Effector CD4-positive, alpha-beta T cell (primary cell): ENCODE data around the gene WIZ.

Experiments used
- DNase-seq: peaks from one replicate; pipeline ENCODE4 v3.0.0-alpha.2; 2020

The WIZ gene

DNA sequence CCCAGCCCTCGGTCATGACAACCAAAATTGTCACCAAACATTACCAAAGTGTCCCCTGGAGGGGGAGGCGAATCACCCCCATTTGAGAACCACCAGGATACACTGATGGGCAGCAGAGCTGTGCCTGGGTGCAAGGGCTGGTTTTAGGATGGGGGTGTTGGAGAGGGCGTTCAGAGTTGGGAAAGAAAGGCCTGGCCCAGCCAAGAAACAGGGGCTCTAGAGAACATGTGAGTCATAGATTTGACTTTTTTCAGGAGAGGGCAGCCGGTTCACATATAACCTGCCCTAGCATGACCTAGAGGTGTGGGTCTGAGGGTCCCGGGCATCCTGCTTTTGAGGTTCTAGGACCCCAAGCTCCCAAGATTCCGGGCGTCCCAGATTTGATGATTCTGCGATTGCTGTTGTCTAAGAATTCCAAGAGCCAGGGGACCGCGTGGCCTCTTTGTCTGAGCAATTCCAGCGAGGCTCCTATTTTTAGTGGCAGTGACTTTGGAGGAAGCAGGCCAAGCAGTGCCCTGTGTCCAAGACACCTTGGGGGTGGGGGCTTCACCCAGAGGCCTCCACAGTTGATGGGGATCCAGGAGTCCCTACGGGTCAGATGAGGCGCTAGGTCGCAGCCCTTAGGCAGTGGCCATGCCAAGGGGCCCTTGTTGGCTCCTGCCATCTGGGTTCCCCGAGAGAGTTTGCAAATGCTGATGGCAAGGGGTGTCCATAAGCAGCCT lies 5.1 kb downstream of the WIZ start:
- DNase-seq = no peak

DNA sequence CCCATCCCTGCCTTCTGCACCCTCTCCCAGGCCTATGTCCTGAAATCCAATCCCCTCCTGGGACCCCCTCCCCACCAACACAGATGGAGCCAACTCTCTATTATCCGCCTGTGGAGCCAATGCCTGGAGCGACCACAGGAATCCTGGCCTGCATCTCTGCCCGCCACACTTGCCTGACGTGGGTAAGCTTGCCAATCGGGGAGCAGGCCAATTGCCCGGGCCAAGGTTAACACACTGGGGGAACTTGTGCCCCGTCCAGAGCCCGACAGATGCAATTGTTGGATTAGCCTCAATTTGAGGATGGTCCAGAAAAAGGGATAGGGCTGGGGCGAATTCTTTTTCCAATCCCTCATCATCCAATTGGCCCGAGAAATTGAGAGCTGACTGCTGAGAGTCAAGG lies 5.9 kb downstream of the WIZ start:
- no peak for DNase-seq

DNA sequence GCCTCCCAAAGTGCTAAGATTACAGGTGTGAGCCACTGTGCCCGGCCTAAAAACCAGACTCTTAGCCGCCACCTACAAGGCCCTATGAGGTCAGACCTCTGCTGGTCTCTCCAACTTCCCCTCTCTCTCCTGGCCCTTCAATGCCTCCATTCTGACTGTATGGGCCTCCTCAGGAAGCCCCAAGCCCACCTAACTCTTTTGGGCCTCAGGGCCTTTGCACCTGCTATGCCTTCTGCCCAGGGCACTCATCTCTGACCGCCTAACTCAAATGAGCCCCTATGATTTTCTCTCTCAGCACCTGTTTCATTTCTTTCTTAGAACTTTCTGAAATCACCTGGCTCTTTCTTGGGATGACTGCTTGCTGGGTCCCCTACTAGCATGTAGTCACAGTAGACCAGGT lies 6.4 kb downstream of the WIZ start:
- DNase-seq = no peak

DNA sequence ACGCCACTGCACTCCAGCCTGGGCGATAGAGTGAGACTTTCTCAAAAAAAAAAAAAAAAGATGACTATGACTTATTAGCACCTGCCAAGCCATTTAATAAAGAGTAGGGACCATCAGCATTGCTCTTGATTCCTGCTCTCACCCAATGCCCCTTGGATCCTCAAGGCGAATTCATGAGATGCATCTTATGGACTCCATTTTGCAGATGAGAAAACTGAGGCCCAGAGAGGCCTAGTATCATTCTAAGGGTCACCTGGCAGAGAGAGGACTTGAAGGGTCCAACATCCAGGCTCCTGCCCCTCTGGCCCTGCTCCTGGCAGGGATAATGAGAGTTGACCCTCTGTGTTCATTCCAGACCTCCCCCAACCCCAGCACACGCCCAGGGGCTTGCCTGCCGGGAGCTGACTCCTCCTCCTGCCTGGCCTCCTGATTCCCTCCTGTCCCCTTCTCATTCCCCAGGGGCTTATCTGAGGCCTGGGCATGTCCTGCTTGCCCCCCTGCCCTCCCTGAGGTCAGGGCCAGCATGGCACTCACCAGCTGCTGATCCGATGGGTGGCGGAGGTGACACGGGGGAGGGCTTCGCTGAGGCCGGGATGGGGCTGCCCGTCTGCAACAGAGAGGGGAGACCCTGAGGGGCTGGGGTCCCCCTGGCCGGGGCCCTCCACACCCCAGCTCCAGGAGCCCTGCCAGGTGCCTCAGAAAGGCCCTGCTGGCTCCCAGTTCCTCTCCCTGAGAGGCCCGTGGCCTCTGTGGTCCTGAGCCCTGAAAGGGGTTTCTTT lies 7.4 kb downstream of the WIZ start:
- no peak for DNase-seq

DNA sequence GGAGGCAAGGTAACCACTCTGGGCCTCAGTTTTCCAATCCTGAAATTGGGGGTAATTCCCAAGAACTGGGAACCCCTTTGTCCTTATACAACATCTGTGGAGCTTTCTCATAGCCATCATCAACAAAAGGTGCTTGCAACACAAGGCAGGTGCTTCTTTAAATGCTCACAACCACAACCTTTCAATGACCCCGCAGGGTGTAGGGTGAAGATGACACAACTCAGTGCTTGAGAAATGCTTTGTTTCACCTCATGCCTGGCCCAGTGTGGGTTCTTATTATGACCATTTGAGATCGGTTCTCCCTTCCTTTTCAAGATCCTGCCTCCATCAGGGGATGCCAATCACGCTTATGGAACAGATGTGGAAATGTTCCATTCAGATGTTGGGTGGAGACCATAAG lies 8.4 kb downstream of the WIZ start:
- no peak for DNase-seq

DNA sequence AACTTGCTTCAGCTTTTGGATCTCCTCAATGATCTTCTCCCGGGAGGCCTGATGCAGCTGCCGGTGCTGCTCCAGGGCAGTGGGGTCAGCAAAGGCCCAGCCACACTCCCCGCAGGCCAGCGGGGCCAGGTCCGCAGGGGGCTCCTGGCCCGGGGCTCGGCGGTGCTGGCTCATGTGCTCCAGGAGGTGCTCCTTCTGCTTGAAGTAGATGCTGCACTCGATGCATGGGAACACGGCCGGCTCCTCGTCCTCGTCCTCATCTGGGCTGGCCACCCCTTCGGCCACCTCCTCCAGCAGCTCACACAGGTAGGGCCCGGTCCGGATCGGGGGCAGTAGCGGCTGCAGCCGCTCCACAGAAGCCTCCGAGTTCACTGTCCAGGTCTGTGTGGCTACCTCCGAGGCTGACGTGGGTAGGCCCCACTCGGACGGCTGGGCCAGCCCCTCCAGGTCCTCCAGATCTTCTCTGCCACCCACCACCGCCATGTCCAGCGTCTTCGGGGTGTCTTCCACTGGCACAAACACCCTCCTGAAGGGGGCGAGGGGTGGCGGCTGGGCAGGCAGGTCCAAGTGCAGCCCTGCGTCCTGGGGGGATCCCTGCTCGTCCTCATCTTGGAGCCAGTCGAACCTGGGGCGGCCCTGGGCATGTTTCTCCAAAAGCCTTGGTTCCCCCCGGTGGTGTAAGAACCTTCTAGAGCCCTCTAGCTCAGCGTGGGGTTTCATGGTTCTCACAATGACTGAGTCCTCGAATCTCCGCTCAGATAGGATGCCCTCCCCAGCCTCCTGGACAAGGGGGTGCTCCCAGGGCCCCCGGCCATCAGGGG lies 9.7 kb downstream of the WIZ start:
- no peak for DNase-seq

DNA sequence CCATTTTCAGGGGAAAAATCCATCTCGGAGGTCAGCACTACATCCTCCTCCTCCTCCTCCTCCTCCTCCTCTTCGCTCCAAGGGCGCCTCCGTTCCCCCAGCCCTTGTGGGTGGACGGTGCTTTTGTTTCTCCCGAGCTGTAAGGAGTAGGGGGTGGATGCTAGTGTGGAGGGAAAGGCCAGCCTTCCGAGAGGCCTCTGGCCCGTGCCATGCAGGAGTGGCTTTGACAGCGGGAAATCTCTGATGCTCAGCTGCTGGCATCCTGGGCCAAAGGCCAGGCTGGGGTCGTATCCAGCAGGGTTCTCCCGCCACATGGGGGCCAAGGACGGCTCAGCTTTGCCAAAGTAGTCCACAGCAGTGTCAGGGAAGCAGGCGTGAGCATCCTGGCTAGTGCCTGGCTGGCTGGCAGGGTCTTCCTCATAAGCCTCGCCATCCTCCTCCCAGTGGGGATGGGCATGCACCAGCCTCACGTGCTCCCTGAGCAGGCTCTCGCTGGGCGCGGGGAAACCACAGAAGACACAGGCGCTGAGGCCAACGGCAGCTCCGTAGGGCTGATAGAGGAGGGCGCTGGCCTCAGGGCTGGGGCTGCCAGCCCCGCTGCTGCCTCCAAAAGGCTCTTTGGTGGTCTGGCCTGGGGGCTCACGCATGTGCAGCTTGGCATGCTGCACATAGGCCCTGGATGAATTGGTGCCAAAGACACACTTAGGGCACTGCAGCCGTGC lies 10.5 kb downstream of the WIZ start:
- DNase-seq = no peak

DNA sequence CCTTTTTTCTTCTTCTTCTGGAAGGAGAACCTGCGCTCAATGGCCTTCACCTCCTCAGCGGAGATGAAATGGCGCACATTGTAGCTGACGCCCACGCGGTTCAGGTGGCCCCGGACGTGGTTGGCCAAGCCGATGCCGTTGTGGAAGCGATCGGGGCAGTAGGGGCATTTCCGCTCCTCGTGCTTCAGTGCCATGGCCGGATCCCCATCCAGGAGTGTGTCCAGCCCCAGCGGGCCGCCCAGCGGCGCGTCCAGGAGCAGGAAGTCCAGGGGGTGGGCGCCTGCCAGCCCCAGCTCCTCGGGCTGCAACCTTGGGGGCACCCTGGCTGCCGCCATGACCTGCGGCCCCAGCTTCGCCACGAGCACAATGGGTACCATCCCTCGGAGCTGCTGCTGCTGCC lies 11.2 kb downstream of the WIZ start:
- no peak for DNase-seq

DNA sequence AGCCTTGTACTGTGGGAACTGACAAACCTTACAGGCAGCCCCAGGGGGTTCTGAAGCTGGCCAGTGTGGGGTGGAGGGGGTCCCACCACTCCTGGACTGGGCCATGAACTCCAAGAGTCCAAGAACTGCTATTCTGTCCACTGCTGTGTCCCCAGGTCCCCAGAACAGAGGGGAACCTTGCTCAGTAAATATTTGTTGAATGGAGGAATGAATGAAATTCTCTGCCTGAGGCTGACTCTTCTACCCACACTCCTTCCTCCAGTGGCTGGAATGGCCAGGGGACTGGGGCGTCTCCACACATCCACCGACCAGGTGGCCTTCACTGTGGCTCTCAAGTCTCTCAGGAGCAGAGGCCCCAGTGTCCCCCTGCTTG lies 11.6 kb downstream of the WIZ start:
- no peak for DNase-seq

DNA sequence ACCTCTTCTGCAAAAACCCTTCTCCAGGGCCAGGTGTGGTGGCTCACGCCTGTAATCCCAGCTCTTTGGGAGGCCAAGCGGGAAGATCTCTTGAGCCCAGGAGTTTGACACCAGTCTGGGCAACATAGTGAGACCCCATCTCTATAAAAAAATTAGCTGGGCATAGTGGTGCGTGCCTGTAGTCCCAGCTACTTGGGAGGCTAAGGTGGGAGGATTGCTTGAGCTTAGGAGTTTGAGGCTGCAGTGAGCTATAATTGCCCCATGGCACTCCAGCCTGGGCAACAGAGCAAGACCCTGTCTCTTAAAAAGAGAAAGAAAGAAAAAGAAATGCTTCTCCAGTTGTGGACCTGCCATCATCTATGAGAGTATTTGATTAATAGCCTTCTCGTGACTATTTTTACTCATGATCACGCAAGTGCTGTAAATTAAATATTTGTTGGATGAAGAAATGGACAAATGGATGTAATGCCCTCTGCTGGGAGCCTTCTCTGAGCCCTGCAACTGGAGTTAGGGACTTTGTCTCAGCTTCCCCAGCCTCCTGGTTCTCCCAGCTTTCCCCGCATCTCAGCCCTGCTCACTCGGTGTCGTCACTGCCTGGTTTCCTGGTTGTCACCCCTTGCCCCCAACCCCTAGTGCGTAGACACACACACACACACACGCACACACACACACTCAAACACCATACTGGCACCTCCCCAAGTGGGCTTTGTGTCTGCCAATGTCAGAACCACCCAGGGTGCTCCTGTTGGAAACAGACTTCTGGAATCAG lies 12.2 kb downstream of the WIZ start:
- no peak for DNase-seq

DNA sequence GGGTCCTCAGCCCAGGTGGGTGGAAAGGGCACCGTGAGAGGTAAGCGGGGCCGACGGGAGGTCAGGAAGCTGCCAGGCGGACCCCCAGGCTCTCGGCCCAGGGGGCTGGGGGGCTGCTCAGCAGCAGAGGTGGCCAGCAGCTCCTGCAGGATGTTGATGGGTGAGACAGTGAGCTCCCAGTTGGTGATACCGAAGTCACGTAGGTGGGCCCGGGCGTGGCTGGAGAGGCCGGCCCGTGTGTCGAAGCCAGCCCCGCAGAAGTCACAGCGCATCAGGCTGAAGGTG lies 13.0 kb downstream of the WIZ start:
- no peak for DNase-seq

DNA sequence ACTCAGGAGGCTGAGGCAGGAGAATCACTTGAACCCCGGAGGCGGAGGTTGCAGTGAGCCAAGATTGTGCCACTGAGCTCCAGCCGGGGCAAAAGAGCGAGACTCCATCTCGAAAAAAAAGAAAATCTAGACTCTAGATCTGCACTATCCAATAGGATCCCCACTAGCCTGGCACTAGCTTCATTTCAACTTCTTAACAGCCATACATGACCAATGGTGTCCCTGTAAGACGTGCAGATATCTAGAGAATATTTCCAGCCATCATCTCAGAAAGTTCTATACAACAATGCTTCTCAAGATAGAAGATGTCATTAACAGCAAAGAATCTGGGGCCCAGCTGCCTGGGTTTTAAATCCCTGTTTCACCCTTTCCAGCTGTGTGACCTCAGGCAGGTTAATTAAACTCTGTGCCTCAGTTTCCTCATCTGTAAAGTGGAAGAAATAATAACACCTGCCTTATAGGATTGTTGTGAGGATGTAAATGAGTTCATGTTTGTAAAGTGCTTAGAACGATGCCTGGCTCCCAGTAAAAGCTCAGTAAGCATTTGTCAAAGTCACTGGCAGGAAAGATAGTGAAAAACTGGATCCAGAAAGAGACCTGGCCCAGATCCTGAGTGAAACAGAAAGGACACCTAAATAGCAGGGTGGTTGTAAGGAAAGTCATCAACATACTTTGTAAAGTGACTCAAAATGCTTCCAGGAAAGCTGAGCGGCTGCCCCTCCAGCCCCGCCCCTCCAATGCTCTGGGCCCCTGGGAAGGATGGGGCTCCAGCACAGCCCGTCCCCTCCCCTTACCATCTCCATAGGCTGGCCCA lies 13.5 kb downstream of the WIZ start:
- DNase-seq = no peak

DNA sequence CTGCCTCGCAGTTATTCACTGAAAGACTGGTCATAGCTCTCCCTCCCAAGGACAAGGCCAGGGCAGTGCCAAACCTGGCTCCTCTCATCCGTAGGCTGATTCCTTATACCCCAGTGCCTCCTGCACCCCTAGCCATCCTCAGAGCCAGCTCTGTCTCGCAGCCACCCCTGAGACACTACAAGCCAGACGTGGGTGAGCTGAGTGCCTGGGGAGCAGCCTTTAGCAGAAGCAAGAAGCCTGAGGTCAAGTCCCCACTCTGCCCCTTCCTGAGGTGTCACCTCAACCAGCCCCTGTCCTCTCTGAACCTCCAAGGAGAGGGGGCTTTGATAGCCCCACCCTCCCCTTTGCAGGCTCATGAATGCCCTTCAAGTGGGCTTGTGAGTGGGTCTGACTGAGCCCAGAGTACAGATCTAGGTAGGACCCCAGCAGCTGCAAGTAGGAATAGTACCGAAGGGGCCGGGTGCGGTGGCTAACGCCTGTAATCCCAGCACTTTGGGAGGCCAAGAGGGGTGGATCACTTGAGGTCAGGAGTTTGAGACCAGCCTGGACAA lies 16.2 kb downstream of the WIZ start:
- DNase-seq = no peak

DNA sequence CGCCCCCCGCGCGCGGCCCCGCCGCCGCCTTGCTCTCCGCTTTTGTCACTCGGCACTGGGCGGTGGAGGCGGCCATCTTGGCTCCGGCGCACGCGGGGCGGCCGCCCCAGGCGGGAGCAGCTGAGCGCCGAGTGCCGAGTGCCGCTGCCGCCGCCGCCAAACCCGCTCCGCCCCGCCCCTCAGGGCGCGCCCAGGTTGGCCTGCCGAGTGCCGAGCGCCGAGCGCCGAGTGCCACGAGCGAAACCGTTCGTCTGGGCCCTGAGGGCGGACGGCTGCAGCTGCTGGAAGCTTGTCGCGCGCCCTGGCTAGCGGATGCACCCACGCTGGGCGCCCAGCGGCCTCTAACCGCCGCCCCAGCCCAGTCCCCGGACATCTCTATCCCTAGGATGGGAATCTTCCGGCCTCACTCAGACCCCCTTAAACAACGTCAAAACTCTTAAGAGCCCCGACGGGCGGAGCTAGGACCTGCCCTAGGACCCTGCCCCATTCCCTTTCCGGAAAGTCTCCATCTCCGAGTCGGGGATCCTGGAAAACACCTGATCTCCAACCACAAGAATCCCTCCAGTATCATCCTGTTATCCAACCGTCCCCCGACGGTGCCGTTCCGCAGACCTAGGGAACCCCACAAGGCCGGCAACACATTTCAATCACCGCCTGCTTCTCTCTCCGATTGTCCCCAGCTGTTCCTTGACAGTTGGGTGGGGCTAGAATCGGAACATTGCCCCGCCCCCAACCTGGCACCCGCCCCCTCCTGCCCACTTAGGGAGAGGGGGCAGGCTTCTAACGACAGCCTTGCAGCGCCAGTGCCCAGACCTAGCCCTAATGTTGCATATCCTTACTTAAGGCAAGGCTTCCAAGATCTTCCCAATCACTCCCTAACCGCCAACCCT lies 16.9 kb downstream of the WIZ start:
- DNase-seq = peak; percentile 89

DNA sequence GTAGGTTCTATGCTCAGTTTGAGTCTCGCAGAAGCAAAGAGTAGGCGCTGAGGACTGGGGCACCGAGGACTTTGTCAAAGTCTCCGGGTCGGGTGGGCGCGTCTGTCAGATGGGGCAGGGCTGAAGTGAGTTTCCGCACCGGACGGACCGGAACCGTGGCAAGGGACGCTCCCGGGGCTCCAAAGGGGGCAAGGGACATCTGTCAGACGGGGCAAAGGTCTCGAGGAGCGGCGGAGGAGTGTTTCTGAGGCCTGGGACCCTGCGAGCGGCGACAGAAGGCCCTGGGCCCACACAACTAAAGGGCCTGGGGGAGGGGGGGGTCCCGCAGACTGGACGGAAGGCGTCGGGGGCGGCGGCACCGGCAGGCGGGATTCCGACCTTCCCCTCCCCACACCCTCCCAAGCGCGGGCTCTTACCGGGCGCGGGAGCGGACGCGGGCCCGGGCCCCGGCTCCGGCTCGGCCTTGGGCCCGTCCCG lies 17.7 kb downstream of the WIZ start:
- DNase-seq = no peak

DNA sequence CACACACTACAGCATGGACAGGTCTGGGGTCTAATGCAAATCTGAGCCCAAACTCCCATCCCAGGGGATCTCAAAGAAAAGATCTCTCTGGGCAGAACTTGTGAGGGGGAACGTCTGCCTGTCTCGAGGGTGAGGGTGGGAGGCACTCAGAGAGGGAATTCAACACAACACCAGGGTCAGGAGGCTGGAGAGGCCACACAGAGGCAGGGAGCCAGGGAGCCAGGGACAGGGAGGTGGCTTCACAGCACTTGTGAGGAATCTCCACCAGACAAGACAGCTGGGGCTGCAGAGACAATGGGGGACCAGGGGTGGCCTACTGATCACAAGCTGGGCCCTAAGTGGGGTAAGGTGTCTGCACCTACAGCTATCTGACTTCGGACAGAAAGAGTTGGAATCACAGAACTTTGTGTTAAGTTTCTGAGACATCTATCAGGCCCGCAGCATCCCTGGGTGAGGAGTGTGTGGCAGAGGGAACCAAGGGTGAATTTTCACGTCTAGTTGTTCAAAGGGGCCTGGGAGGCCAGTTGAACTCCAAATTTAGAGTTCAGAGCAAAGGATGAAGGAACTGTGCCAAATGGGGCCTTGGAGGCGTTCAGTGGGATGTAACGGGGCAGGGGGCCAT lies 18.2 kb downstream of the WIZ start:
- no peak for DNase-seq

DNA sequence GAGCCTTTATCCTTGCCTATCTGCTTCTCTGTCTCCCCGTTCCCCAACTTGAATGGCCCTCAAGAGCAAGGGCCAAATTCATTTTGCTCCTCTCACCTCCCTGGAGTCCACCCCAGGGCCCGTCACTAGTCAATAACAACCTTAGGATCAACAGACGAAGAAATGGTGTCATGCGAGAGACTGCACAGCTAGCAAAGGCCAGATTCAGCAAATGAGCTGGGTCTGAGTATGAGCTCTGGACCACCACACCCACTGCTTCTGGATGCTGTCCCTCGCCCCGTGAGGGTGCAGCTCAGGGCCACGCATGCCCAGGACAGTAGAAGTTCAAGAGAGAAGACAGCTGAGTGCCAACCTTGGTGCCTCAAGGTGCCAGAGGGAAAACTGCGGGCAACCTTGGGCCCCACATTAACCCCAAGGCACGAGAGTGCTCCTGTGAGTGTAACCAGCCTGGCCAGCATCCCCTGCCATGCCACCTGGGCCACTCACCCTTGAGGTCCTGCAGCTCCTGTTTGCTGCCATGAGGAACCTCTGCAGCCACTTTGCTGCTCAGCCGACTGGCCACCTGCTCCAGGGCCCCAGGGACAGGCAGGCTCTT lies 19.1 kb downstream of the WIZ start:
- no peak for DNase-seq

DNA sequence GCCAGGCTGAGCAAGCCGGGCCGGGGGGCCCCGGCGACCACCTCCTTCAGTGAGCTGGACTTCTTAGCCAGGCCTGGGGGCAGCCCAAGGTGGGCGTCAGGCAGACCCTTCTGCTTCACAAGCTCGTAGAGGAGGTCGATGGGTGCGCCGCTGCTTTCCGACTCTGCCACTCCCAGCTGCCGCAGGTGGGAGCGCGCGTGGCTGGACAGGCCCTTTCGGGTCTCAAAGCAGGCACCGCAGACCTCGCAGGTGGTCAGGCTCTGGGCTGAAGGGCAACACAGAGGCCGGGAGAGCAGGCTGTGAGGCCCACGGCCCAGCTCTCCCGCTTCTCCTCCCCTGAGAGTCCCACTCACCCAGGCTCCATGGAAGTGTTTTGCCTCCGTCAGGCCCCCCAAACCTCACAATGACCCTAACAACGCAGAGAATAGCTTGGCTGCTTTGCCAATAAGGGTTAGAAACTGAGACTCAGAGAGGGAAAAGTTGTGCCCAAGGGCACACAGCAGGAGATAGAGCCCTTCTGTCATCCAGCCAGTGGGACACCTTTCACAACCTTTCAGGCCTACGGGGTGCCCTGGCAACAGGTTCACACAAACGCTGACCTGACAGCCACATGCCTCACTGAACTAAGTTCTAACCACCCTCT lies 19.8 kb downstream of the WIZ start:
- DNase-seq = no peak
